Measurements from ENCODE around the gene RGS7. TPM values are rescaled to one million over a fixed set of nuclear protein-coding genes. Genes with fewer than 3 reads are reported as not detected.

The RGS7 gene
- total and polyA plus RNA-seq, 2 experiments from 2014 or later, result 0.22 to 0.73 TPM

- Histone ChIP-seq H3K9me2 (replicated peaks; ENCODE audit: insufficient read depth) (no peaks in the 10 kb centered on the region), H2AFZ (no peak overlapping the region), H3K36me3 (replicated peaks; ENCODE audit: insufficient read depth, low read depth) (no peaks in the 10 kb centered on the region), H4K20me1 (ENCODE audit: insufficient read depth, poor library complexity, severe bottlenecking) (no peaks in the 10 kb centered on the region), H3K27me3 (no peaks in the 10 kb centered on the region), H3K79me2 (no peaks in the 10 kb centered on the region), H3K9me3 (ENCODE audit: low read depth) (no peaks in the 10 kb centered on the region), H3K27ac (no peak overlapping the region), H3K4me2 (no peak overlapping the region), H3K4me3 (no peak overlapping the region), H3K4me1 (ENCODE audit: insufficient read depth) (no peaks in the 10 kb centered on the region)
- WGBS (ENCODE audit: low lambda C conversion rate, missing lambda C conversion rate), result 83% methylated on average over 3 of the region's 3 CpGs
- no peak for TF ChIP-seq EZH2phosphoT487 (IDR thresholded peaks at IDR 0.05; ENCODE audit: low read depth, severe bottlenecking, unreplicated experiment)
- TF ChIP-seq CTCF (IDR thresholded peaks at IDR 0.05; ENCODE audit: poor library complexity), result no peak
- TF ChIP-seq EZH2 (IDR thresholded peaks at IDR 0.05; ENCODE audit: borderline replicate concordance), result no peak
- DNase-seq (ENCODE audit: low spot score), result no peak
These were observed 584.9 kb downstream of the RGS7 start for GRCh38 chr1:240772131-240772530.

DNA sequence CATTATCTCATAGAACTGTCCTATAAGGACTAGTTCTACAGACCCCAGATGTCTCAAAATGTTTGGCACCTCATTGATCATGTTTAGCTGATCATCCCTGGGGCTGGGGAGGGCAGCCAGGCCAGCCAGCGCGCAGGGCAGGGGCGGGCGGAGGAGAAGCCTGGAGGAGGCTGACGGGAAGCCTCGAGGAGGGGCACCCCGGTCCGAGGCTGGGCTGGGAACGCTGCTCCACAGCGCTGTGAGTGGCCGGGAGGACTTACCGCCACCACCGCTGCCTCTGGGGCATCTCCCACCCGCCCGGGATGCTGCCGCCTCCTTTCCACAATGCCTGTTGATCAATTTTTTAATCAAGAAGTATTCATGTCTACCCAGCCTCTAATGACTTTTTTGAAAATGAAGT is 585.6 kb downstream of the RGS7 start:
- WGBS (ENCODE audit: low lambda C conversion rate, missing lambda C conversion rate), result 96% methylated on average over 12 of the region's 16 CpGs
- H3K27ac ChIP-seq, result no peak overlapping the region
- H3K9me2 ChIP-seq (replicated peaks; ENCODE audit: insufficient read depth), result no peaks in the 10 kb centered on the region
- no peak for TF ChIP-seq CTCF (IDR thresholded peaks at IDR 0.05; ENCODE audit: poor library complexity)
- TF ChIP-seq EZH2phosphoT487 (IDR thresholded peaks at IDR 0.05; ENCODE audit: low read depth, severe bottlenecking, unreplicated experiment), result no peak
- TF ChIP-seq EZH2 (IDR thresholded peaks at IDR 0.05; ENCODE audit: borderline replicate concordance), result no peak
- H3K4me2 ChIP-seq, result no peak overlapping the region
- no peaks in the 10 kb centered on the region for H3K27me3 ChIP-seq
- no peaks in the 10 kb centered on the region for H3K4me1 ChIP-seq (ENCODE audit: insufficient read depth)
- no peak for DNase-seq (ENCODE audit: low spot score)
- no peak overlapping the region for H2AFZ ChIP-seq
- no peaks in the 10 kb centered on the region for H3K79me2 ChIP-seq
- no peaks in the 10 kb centered on the region for H3K36me3 ChIP-seq (replicated peaks; ENCODE audit: insufficient read depth, low read depth)
- no peak overlapping the region for H3K4me3 ChIP-seq
- H3K9me3 ChIP-seq (ENCODE audit: low read depth), result no peaks in the 10 kb centered on the region
- H4K20me1 ChIP-seq (ENCODE audit: insufficient read depth, poor library complexity, severe bottlenecking), result no peaks in the 10 kb centered on the region

GRCh38 chr1:240768979-240769378 is 588.0 kb downstream of the RGS7 start:
- H2AFZ ChIP-seq, result no peak overlapping the region
- H3K9me2 ChIP-seq (replicated peaks; ENCODE audit: insufficient read depth), result no peaks in the 10 kb centered on the region
- H3K9me3 ChIP-seq (ENCODE audit: low read depth), result no peaks in the 10 kb centered on the region
- no peak overlapping the region for H3K27ac ChIP-seq
- H3K4me1 ChIP-seq (ENCODE audit: insufficient read depth), result no peaks in the 10 kb centered on the region
- H3K36me3 ChIP-seq (replicated peaks; ENCODE audit: insufficient read depth, low read depth), result no peaks in the 10 kb centered on the region
- H4K20me1 ChIP-seq (ENCODE audit: insufficient read depth, poor library complexity, severe bottlenecking), result no peaks in the 10 kb centered on the region
- no peak for TF ChIP-seq EZH2phosphoT487 (IDR thresholded peaks at IDR 0.05; ENCODE audit: low read depth, severe bottlenecking, unreplicated experiment)
- H3K4me2 ChIP-seq, result no peak overlapping the region
- whole genome bisulfite sequencing (ENCODE audit: low lambda C conversion rate, missing lambda C conversion rate), result 52% methylated on average over 4 of the region's 4 CpGs
- H3K79me2 ChIP-seq, result no peaks in the 10 kb centered on the region
- no peak overlapping the region for H3K4me3 ChIP-seq
- no peaks in the 10 kb centered on the region for H3K27me3 ChIP-seq
- no peak for DNase-seq (ENCODE audit: low spot score)

GRCh38 chr1:240766831-240767230 is 590.2 kb downstream of the RGS7 start:
- Histone ChIP-seq H3K27me3 (no peaks in the 10 kb centered on the region), H3K9me3 (ENCODE audit: low read depth) (no peaks in the 10 kb centered on the region), H3K4me3 (no peak overlapping the region), H2AFZ (no peak overlapping the region), H3K4me1 (ENCODE audit: insufficient read depth) (no peaks in the 10 kb centered on the region), H3K4me2 (no peak overlapping the region), H3K79me2 (no peaks in the 10 kb centered on the region), H4K20me1 (ENCODE audit: insufficient read depth, poor library complexity, severe bottlenecking) (no peaks in the 10 kb centered on the region), H3K27ac (no peak overlapping the region), H3K9me2 (replicated peaks; ENCODE audit: insufficient read depth) (no peaks in the 10 kb centered on the region), H3K36me3 (replicated peaks; ENCODE audit: insufficient read depth, low read depth) (no peaks in the 10 kb centered on the region)
- DNase-seq (ENCODE audit: low spot score), result no peak
- TF ChIP-seq CTCF (IDR thresholded peaks at IDR 0.05; ENCODE audit: poor library complexity), result no peak

Data from hepatocyte (in vitro differentiated cells).